Caco-2 (cell line): ENCODE data around the gene PLIN4. TPM values are rescaled to one million over a fixed set of nuclear protein-coding genes. Genes with fewer than 3 reads are reported as not detected.

Experiments
- BruUV-seq: library from RNA; stranded (reverse); fragments of 400-500 nt; replicated peaks from 2 replicates; lab custom pipeline; 2021; lab: Mats Ljungman, UMichigan
- CTCF ChIA-PET: fragments of 300-600 bp; sonication (Branson Sonifier 250); formaldehyde crosslinking; loops from one replicate; lab custom pipeline; 2022; ENCODE audit warnings: antibody characterized with exemption; lab: Charles Lee
- POLR2A ChIA-PET: fragments of 300-600 bp; sonication (Branson Sonifier 250); formaldehyde crosslinking; loops from one replicate; lab custom pipeline; 2022; ENCODE audit warnings: antibody characterized with exemption; lab: Charles Lee
- DNase-seq, 2 experiments: peaks; one replicate each; pipeline versions ENCODE4 v3.0.0 to v3.0.0-alpha.2; 2020 to 2022
- H3K27me3 ChIP-seq: replicated peaks from 2 replicates; pipeline ENCODE4 v1.6.0; 2011; ENCODE audit warnings: low read length; ENCODE audit not compliant: control insufficient read depth, insufficient read depth
- H3K36me3 ChIP-seq: 2 replicates; pipeline ENCODE4 v1.5.1; 2011; ENCODE audit warnings: low read length; ENCODE audit not compliant: control insufficient read depth, insufficient read depth
- H3K4me1 ChIP-seq: fragments of 250-450 bp; sonication (Bioruptor Pico); 2 replicates; pipeline ENCODE4 v1.5.1; 2020; ENCODE audit warnings: mild to moderate bottlenecking
- H3K4me3 ChIP-seq: 2 replicates; pipeline ENCODE4 v1.5.1; 2011; ENCODE audit warnings: low read depth, mild to moderate bottlenecking, control low read depth, low read length
- H3K9me3 ChIP-seq: fragments of 250-450 bp; sonication (Bioruptor Pico); 2 replicates; pipeline ENCODE4 v1.5.1; 2020; ENCODE audit warnings: mild to moderate bottlenecking, moderate library complexity
- H3K27ac Mint-ChIP-seq: one replicate; pipeline ENCODE4 v1.8.0; 2022; ENCODE audit warnings: mixed read lengths; ENCODE audit not compliant: unreplicated experiment
- H3K27me3 Mint-ChIP-seq: one replicate; pipeline ENCODE4 v1.8.0; 2022; ENCODE audit warnings: mixed read lengths; ENCODE audit not compliant: insufficient read depth, unreplicated experiment
- H3K36me3 Mint-ChIP-seq: one replicate; pipeline ENCODE4 v1.8.0; 2022; ENCODE audit warnings: mild to moderate bottlenecking, mixed read lengths; ENCODE audit not compliant: insufficient read depth, unreplicated experiment
- H3K4me1 Mint-ChIP-seq: one replicate; pipeline ENCODE4 v1.8.0; 2022; ENCODE audit warnings: low read depth, mixed read lengths; ENCODE audit not compliant: unreplicated experiment
- H3K4me3 Mint-ChIP-seq: one replicate; pipeline ENCODE4 v1.8.0; 2022; ENCODE audit warnings: mild to moderate bottlenecking, moderate library complexity, mixed read lengths; ENCODE audit not compliant: unreplicated experiment
- H3K9me3 Mint-ChIP-seq: one replicate; pipeline ENCODE4 v1.8.0; 2022; ENCODE audit warnings: mixed read lengths; ENCODE audit not compliant: unreplicated experiment
- CTCF ChIP-seq, 2 experiments: fragments of 200-600 bp in 1 of 2; IDR thresholded peaks; 1 replicate in 1 of 2; 2 replicates in 1 of 2; pipeline versions ENCODE4 v1.5.1 to v1.8.0; 2011 to 2022; ENCODE audit warnings: antibody characterized with exemption in 1 of 2, control low read depth in 1 of 2, inconsistent platforms in 1 of 2, low read depth in 1 of 2, low read length in 1 of 2, mild to moderate bottlenecking in 1 of 2, moderate library complexity in 1 of 2; ENCODE audit not compliant: insufficient read depth in 1 of 2, severe bottlenecking in 1 of 2, unreplicated experiment in 1 of 2
- intact Hi-C: fragments of 100-400 bp; cut with micrococcal nuclease; formaldehyde crosslinking; loops from one replicate; pipeline ENCODE4 v1.10.0; 2022; ENCODE audit not compliant: unreplicated experiment
- total RNA-seq: library from RNA; stranded (reverse); gene quantifications from 2 replicates; pipeline ENCODE4 v1.2.3, GENCODE V29; 2022

Gene PLIN4
- total RNA-seq, 1 experiment from 2014 or later = 0.09 TPM

DNA sequence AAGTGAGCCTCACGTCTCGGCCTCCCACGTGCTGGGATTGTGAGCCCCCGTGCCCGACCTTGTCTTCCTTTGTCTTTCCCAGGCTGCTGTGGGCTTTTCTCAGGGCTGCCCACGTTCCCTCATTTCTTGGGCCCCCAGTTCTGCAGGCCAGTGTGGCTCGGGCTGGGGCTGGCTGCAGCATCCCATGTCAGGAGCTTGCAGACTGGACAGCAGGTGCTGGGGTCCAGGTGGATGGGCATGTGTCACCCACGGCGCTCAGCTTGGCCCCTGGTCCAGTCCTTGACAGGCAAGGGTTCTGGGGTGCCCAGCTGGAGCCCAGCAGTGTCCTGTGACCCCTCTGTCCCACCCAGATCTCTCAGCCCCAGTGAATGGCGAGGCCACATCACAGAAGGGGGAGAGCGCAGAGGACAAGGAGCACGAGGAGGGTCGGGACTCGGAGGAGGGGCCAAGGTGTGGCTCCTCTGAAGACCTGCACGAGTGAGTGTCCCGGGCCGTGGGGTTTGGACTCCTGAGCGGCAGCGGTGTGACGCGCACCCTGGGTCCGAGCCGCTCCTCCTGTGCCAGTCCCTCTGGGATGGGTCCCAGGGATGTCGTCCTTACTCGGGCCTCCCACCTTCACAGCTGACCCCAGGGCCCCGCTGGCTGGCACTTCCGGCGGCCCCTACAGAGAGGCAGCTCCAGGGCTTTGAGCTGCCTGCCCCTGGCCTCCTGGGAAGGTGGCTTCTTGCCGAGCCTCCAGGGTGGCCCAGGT lies 17.3 kb downstream of the PLIN4 start:
- Mint-ChIP-seq H3K4me1 (no peaks in the 10 kb centered on the region), H3K27me3 (no peaks in the 10 kb centered on the region), H3K36me3 (peaks cover 24% of the 10 kb centered on the region), H3K9me3 (no peaks in the 10 kb centered on the region), H3K4me3 (no peak overlapping the region), H3K27ac (no peak overlapping the region)
- ChIA-PET POLR2A (no interaction called here), CTCF (no interaction called here)
- Histone ChIP-seq H3K36me3 (no peaks in the 10 kb centered on the region; the same call in 1 of the 2 replicates), H3K4me1 (no peaks in the 10 kb centered on the region), H3K4me3 (no peak overlapping the region), H3K9me3 (no peaks in the 10 kb centered on the region), H3K27me3 (no peaks in the 10 kb centered on the region)
- intact Hi-C loops = no loop called here
- BruUV-seq = no TSS peak
- DNase-seq = no peak
- TF ChIP-seq CTCF (IDR thresholded peaks at IDR 0.05; ENCODE audit: insufficient read depth in 1 of 2, low read depth in 1 of 2, low read length in 1 of 2, severe bottlenecking in 1 of 2, unreplicated experiment in 1 of 2) = no peak

DNA sequence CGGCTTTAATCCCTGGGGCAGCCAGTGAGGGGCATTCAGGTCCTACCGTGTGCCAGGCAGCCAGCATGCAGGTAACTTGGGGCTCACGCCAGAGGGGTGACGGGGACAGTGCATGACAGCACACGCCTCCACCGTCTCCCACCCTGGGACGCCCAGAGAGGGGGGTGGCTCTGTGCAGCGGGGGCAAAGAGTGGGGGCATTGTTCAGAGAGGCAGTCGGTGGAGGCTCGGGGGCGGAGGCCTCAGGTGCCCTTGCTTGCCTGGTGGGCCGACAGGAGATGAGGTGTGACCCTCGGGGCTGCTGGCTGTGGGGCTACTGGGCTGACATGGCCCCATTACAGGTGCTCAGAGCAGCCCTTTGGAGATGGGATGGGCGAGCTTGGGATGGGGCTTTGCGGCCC lies 18.4 kb downstream of the PLIN4 start:
- H3K36me3 Mint-ChIP-seq = peaks cover 20% of the 10 kb centered on the region
- intact Hi-C loops = no loop called here
- no TSS peak for BruUV-seq

DNA sequence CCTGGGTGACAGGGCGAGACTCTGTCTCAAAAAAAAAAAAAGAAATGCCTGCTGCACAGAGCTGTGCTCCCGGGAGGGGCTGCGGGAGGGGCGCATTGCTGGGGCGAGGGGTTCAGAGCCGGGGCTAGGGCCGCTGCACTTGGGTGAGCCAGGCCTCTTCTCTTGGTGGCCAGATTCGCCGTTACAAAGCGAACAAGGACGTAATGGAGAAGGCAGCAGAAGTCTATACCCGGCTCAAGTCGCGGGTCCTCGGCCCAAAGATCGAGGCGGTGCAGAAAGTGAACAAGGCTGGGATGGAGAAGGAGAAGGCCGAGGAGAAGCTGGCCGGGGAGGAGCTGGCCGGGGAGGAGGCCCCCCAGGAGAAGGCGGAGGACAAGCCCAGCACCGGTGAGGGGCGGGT lies 19.0 kb downstream of the PLIN4 start:
- H3K36me3 Mint-ChIP-seq = peaks cover 20% of the 10 kb centered on the region
- POLR2A ChIA-PET = no interaction called here
- DNase-seq = no peak
- no peaks in the 10 kb centered on the region for H3K4me1 Mint-ChIP-seq
- H3K27me3 ChIP-seq = no peaks in the 10 kb centered on the region
- BruUV-seq = no TSS peak
- H3K4me3 ChIP-seq = no peak overlapping the region
- CTCF ChIA-PET = no interaction called here
- no peak overlapping the region for H3K4me3 Mint-ChIP-seq
- intact Hi-C loops = no loop called here
- H3K4me1 ChIP-seq = no peaks in the 10 kb centered on the region
- H3K27ac Mint-ChIP-seq = no peak overlapping the region
- no peaks in the 10 kb centered on the region; the same call in 1 of the 2 replicates for H3K36me3 ChIP-seq
- TF ChIP-seq CTCF (IDR thresholded peaks at IDR 0.05; ENCODE audit: insufficient read depth in 1 of 2, low read depth in 1 of 2, low read length in 1 of 2, severe bottlenecking in 1 of 2, unreplicated experiment in 1 of 2) = no peak
- H3K27me3 Mint-ChIP-seq = no peaks in the 10 kb centered on the region
- no peaks in the 10 kb centered on the region for H3K9me3 Mint-ChIP-seq
- no peaks in the 10 kb centered on the region for H3K9me3 ChIP-seq

More for the DNA sequence above, 18.4 kb downstream of the PLIN4 start:
- ChIA-PET CTCF (no interaction called here), POLR2A (no interaction called here)
- no peaks in the 10 kb centered on the region for H3K27me3 Mint-ChIP-seq
- Histone ChIP-seq H3K9me3 (no peaks in the 10 kb centered on the region), H3K4me1 (no peaks in the 10 kb centered on the region), H3K27me3 (no peaks in the 10 kb centered on the region), H3K4me3 (no peak overlapping the region), H3K36me3 (no peaks in the 10 kb centered on the region; the same call in 1 of the 2 replicates)
- no peak for TF ChIP-seq CTCF (IDR thresholded peaks at IDR 0.05; ENCODE audit: insufficient read depth in 1 of 2, low read depth in 1 of 2, low read length in 1 of 2, severe bottlenecking in 1 of 2, unreplicated experiment in 1 of 2)
- no peaks in the 10 kb centered on the region for H3K9me3 Mint-ChIP-seq
- no peak overlapping the region for H3K27ac Mint-ChIP-seq
- no peak overlapping the region for H3K4me3 Mint-ChIP-seq
- no peak for DNase-seq
- H3K4me1 Mint-ChIP-seq = no peaks in the 10 kb centered on the region
